GM19455 (cell line): ENCODE measurements around the gene HES1.
A peak's percentile ranks its signal among the peaks of the same experiment; 100 is the strongest.

Source experiments
- ATAC-seq: cut with Tn5 transposase; IDR thresholded peaks from one replicate; pipeline ENCODE4 v1.9.1; 2021; ENCODE audit not compliant: unreplicated experiment

HES1 gene

GRCh38 chr3:194101592-194102432 is 34.1 kb upstream of the HES1 start:
- no peak for ATAC-seq

GRCh38 chr3:194102436-194102835 is 33.5 kb upstream of the HES1 start:
- peak; percentile 35 for ATAC-seq

GRCh38 chr3:194103505-194103904 is 32.4 kb upstream of the HES1 start:
- no peak for ATAC-seq

- no peak for ATAC-seq
Observed at GRCh38 chr3:194103983-194104751, 31.8 kb upstream of the HES1 start.

- ATAC-seq: no peak
Observed at GRCh38 chr3:194105292-194105691, 30.7 kb upstream of the HES1 start.

- ATAC-seq: no peak
Observed at GRCh38 chr3:194107107-194107506, 28.8 kb upstream of the HES1 start.

- ATAC-seq: no peak
Observed at GRCh38 chr3:194109192-194109863, 26.6 kb upstream of the HES1 start.

GRCh38 chr3:194110483-194110882 is 25.5 kb upstream of the HES1 start:
- ATAC-seq: no peak

- ATAC-seq: no peak
Observed at GRCh38 chr3:194111336-194111735, 24.6 kb upstream of the HES1 start.

GRCh38 chr3:194112120-194113106 is 23.5 kb upstream of the HES1 start:
- ATAC-seq: no peak

GRCh38 chr3:194114123-194114522 is 21.8 kb upstream of the HES1 start:
- no peak for ATAC-seq

GRCh38 chr3:194117104-194117845 is 18.7 kb upstream of the HES1 start:
- ATAC-seq: no peak

GRCh38 chr3:194118920-194119319 is 17.0 kb upstream of the HES1 start:
- no peak for ATAC-seq

- no peak for ATAC-seq
Observed at GRCh38 chr3:194119831-194120590, 15.9 kb upstream of the HES1 start.

GRCh38 chr3:194120789-194121770 is 14.9 kb upstream of the HES1 start:
- no peak for ATAC-seq

GRCh38 chr3:194121891-194122631 is 13.9 kb upstream of the HES1 start:
- ATAC-seq: no peak

GRCh38 chr3:194123726-194124125 is 12.2 kb upstream of the HES1 start:
- ATAC-seq: no peak
